Measurements from ENCODE around the gene GFOD1. TPM values are rescaled to one million over a fixed set of nuclear protein-coding genes. Genes with fewer than 3 reads are reported as not detected.
"Not testable (repeated sequence)": the region's sequence is repeated elsewhere in the genome, so short reads cannot be mapped to it uniquely, and the experiment has no call there.

Gene GFOD1
- total RNA-seq, 1 experiment from 2014 or later, result 8.8 TPM

GRCh38 chr6:13511913-13512717, 24.7 kb upstream of the GFOD1 start:
- no peak overlapping the region for H3K27ac ChIP-seq (ENCODE audit: low read depth, low read length, poor library complexity, severe bottlenecking)
- H3K4me3 ChIP-seq (ENCODE audit: low read depth, low read length, poor library complexity, severe bottlenecking), result no peak overlapping the region
- no peak for DNase-seq (ENCODE audit: low spot score)
- CTCF ChIA-PET, result no interaction called here
- TF ChIP-seq CTCF (conservative IDR thresholded peaks at IDR 0.05; ENCODE audit: low read depth, low read length), result no peak
- H3K27me3 ChIP-seq (replicated peaks; ENCODE audit: insufficient read depth, low read depth, low read length, poor library complexity), result no peaks in the 10 kb centered on the region
- POLR2A ChIA-PET (ENCODE audit: low non-redundant PET), result no interaction called here
- no peaks in the 10 kb centered on the region for H3K36me3 ChIP-seq (ENCODE audit: insufficient read depth, low read length, poor library complexity, severe bottlenecking)
- intact Hi-C loops (cut with micrococcal nuclease; ENCODE audit: unreplicated experiment), result no loop called here
- no peaks in the 10 kb centered on the region for H3K9me3 ChIP-seq (ENCODE audit: low read depth, low read length, poor library complexity, severe bottlenecking)
- peaks cover 4% of the 10 kb centered on the region for H3K4me1 ChIP-seq (ENCODE audit: insufficient read depth, low read length, poor library complexity, severe bottlenecking)
- no TSS peak for BruUV-seq (replicated peaks)

DNA sequence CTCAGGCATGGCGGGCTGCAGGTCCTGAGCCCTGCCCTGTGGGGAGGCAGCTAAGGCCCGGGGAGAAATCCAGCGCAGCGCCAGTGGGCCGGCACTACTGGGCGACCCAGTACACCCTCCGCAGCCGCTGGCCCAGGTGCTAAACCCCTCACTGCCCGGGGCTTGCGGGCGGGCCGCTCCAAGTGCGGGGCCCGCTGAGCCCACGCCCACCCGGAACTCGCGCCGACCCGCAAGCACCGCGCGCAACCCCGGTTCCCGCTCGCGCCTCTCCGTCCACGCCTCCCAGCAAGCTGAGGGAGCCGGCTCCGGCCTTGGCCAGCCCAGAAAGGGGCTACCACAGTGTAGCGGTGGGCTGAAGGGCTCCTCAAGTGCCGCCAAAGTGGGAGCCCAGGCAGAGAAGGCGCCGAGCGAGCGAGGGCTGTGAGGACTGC, 23.8 kb upstream of the GFOD1 start:
- H3K4me1 ChIP-seq (ENCODE audit: insufficient read depth, low read length, poor library complexity, severe bottlenecking); H3K9me3 ChIP-seq (ENCODE audit: low read depth, low read length, poor library complexity, severe bottlenecking); intact Hi-C loops (cut with micrococcal nuclease; ENCODE audit: unreplicated experiment); H3K36me3 ChIP-seq (ENCODE audit: insufficient read depth, low read length, poor library complexity, severe bottlenecking); BruUV-seq (replicated peaks); DNase-seq (ENCODE audit: low spot score); H3K4me3 ChIP-seq (ENCODE audit: low read depth, low read length, poor library complexity, severe bottlenecking); H3K27me3 ChIP-seq (replicated peaks; ENCODE audit: insufficient read depth, low read depth, low read length, poor library complexity); POLR2A ChIA-PET (ENCODE audit: low non-redundant PET); H3K27ac ChIP-seq (ENCODE audit: low read depth, low read length, poor library complexity, severe bottlenecking); CTCF ChIA-PET: not testable (repeated sequence)

GRCh38 chr6:13510433-13510832, 23.0 kb upstream of the GFOD1 start:
- H3K36me3 ChIP-seq (ENCODE audit: insufficient read depth, low read length, poor library complexity, severe bottlenecking); DNase-seq (ENCODE audit: low spot score); CTCF ChIA-PET; H3K27ac ChIP-seq (ENCODE audit: low read depth, low read length, poor library complexity, severe bottlenecking); H3K9me3 ChIP-seq (ENCODE audit: low read depth, low read length, poor library complexity, severe bottlenecking); H3K4me1 ChIP-seq (ENCODE audit: insufficient read depth, low read length, poor library complexity, severe bottlenecking); intact Hi-C loops (cut with micrococcal nuclease; ENCODE audit: unreplicated experiment); BruUV-seq (replicated peaks); H3K27me3 ChIP-seq (replicated peaks; ENCODE audit: insufficient read depth, low read depth, low read length, poor library complexity); H3K4me3 ChIP-seq (ENCODE audit: low read depth, low read length, poor library complexity, severe bottlenecking); POLR2A ChIA-PET (ENCODE audit: low non-redundant PET): not testable (repeated sequence)

DNA sequence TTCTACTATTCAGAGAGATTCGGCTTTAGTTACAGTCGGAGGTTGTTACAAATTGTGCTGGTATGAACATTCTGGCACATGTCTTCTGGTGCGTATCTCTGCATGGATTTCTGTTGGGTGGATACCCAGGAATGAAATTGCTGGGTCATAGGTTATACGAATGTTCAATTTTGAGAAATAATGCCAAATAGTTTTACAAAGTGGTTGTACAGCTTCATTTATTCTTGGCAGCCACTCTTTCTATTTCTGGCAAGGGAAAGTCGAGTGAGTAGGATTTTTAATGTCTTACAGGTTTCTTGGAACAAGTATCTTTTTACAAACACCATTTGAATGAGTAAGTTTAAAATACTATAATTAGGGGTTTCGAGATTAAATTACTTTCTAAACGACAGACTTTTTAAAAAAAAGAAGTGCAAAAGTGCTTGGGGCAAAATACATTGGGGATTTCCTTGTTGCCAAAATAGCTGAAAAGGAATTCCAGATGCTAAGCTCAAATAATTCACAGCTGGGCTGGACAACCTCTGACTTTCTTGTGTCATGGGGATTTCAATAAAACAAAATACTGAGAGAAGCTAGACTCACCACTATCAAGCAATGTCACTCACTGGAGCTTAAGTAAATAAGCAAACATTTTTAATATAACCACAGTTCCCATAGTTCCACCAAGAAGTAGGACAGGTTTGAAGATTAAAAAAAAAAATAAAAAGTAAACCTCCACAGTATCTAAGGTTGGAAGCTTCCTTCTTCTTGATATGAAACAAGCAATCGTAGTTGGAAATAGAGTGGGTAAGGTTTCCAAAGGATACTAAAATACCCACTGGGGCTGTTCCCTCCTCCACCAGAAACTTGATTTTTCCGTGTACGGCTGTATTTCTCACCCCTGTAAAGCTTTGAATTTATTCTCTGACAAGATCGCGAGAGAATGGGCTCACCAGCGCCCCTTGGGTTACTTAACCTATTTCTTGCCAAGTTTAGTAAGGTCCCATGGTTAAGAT, 21.6 kb upstream of the GFOD1 start:
- TF ChIP-seq CTCF (conservative IDR thresholded peaks at IDR 0.05; ENCODE audit: low read depth, low read length) (no peak), EZH2 (IDR thresholded peaks at IDR 0.05; ENCODE audit: borderline replicate concordance, low read depth, low read length, poor library complexity, severe bottlenecking) (no peak)
- Histone ChIP-seq H3K36me3 (ENCODE audit: insufficient read depth, low read length, poor library complexity, severe bottlenecking) (no peaks in the 10 kb centered on the region), H3K9me3 (ENCODE audit: low read depth, low read length, poor library complexity, severe bottlenecking) (no peaks in the 10 kb centered on the region), H3K27me3 (replicated peaks; ENCODE audit: insufficient read depth, low read depth, low read length, poor library complexity) (no peaks in the 10 kb centered on the region), H3K4me1 (ENCODE audit: insufficient read depth, low read length, poor library complexity, severe bottlenecking) (peaks cover 4% of the 10 kb centered on the region), H3K27ac (ENCODE audit: low read depth, low read length, poor library complexity, severe bottlenecking) (no peak overlapping the region), H3K4me3 (ENCODE audit: low read depth, low read length, poor library complexity, severe bottlenecking) (no peak overlapping the region)
- BruUV-seq (replicated peaks), result no TSS peak
- peak; percentile 30 for DNase-seq (ENCODE audit: low spot score)
- intact Hi-C loops (cut with micrococcal nuclease; ENCODE audit: unreplicated experiment), result no loop called here
- ChIA-PET POLR2A (ENCODE audit: low non-redundant PET) (no interaction called here), CTCF (no interaction called here)
